ENCODE measurements around the gene ATP2A3. TPM values are rescaled to one million over a fixed set of nuclear protein-coding genes. Genes with fewer than 3 reads are reported as not detected.

ATP2A3 gene
- total RNA-seq, 1 experiment from 2014 or later = 13.3 TPM

GRCh38 chr17:3887394-3887793 is 76.8 kb downstream of the ATP2A3 start:
- Histone ChIP-seq H3K14ac (ENCODE audit: insufficient read depth, low read length) (no peak overlapping the region), H2BK15ac (ENCODE audit: low read depth, low read length) (no peak overlapping the region), H3K27me3 (ENCODE audit: insufficient read depth, low read length) (no peaks in the 10 kb centered on the region), H3K9ac (ENCODE audit: extremely low read depth, insufficient read length, low read length) (no peak overlapping the region), H3K27ac (ENCODE audit: insufficient read length, low read depth, low read length) (no peak overlapping the region), H4K5ac (ENCODE audit: insufficient read length, low read depth, low read length) (no peak overlapping the region), H3K9me3 (ENCODE audit: control insufficient read depth, low read depth, low read length) (no peaks in the 10 kb centered on the region), H4K20me1 (ENCODE audit: control insufficient read depth, insufficient read depth, insufficient read length) (no peaks in the 10 kb centered on the region), H2BK12ac (ENCODE audit: insufficient read length, low read depth, low read length) (no peak overlapping the region), H3K4me1 (ENCODE audit: insufficient read depth, low read length) (peaks cover 2% of the 10 kb centered on the region; the same call in 1 of the 2 replicates), H4K8ac (replicated peaks; ENCODE audit: insufficient read length, low read depth, low read length) (no peak overlapping the region), H3K23ac (ENCODE audit: insufficient read length, low read depth, low read length) (no peak overlapping the region), H2BK120ac (ENCODE audit: low read depth, low read length, poor library complexity, severe bottlenecking) (no peak overlapping the region), H2BK5ac (ENCODE audit: insufficient read length, low read length) (no peak overlapping the region), H3K56ac (ENCODE audit: insufficient read length, low read depth, low read length) (no peak overlapping the region), H3K79me2 (ENCODE audit: insufficient read depth, low read length) (no peaks in the 10 kb centered on the region), H3K4ac (ENCODE audit: low read depth, low read length) (no peak overlapping the region; the same call in 1 of the 2 replicates), H2BK20ac (ENCODE audit: low read depth, low read length, poor library complexity, severe bottlenecking) (no peak overlapping the region), H3K23me2 (ENCODE audit: insufficient read length, low read depth, low read length, poor library complexity, severe bottlenecking) (peaks cover 6% of the 10 kb centered on the region), H3T11ph (ENCODE audit: low read length) (no peak overlapping the region), H3K4me2 (ENCODE audit: insufficient read depth, insufficient read length, low read length) (no peak overlapping the region), H3K79me1 (ENCODE audit: insufficient read depth, low read depth, low read length, poor library complexity, severe bottlenecking) (no peaks in the 10 kb centered on the region), H4K91ac (ENCODE audit: insufficient read length, low read depth, low read length) (no peak overlapping the region), H2AK5ac (ENCODE audit: insufficient read length, low read length) (no peak overlapping the region), H2AFZ (ENCODE audit: low read length) (no peak overlapping the region), H3K18ac (ENCODE audit: insufficient read length, low read depth, low read length) (no peak overlapping the region)
- Mint-ChIP-seq H3K27ac (no peak overlapping the region), H3K36me3 (ENCODE audit: insufficient read depth in 1 of 3, low read depth in 3 of 3) (peaks cover 0 to 7% (median 1%) of the 10 kb centered on the region in 3 experiments; a peak in 4 of 7 replicates), H3K9me3 (no peaks in the 10 kb centered on the region), H3K4me3 (no peak overlapping the region), H3K27me3 (ENCODE audit: low read depth) (peaks cover 8% of the 10 kb centered on the region), H3K4me1 (peaks cover 22 to 44% of the 10 kb centered on the region in 2 experiments)
- WGBS (ENCODE audit: extremely low coverage, insufficient read length, low lambda C conversion rate) = no CpG with 5 or more reads among the region's 2 CpGs
- DNase-seq = no peak
- TF ChIP-seq CTCF (conservative IDR thresholded peaks at IDR 0.05) = no peak

Measured in H9 (cell line).